H1 (cell line): ENCODE results near the gene KCNA2. TPM values are rescaled to one million over a fixed set of nuclear protein-coding genes. Genes with fewer than 3 reads are reported as not detected.

ENCODE experiments used
- CTCF ChIA-PET: fragments of 300-600 bp; sonication (Branson Sonifier 250); formaldehyde crosslinking; loops from one replicate; lab custom pipeline; 2021; ENCODE audit not compliant: partially characterized antibody; lab: Charles Lee
- POLR2A ChIA-PET: fragments of 300-600 bp; sonication (Branson Sonifier 250); formaldehyde crosslinking; loops from one replicate; lab custom pipeline; 2021; ENCODE audit warnings: inconsistent platforms; ENCODE audit not compliant: partially characterized antibody; lab: Charles Lee
- DNase-seq, 2 experiments: peaks; one replicate each; pipeline versions ENCODE4 v3.0.0 to v3.0.0-alpha.2; 2010 to 2022; ENCODE audit warnings: low spot score in 2 of 2, low read depth in 1 of 2, mixed read lengths in 1 of 2
- FAIRE-seq: peaks from 2 replicates; lab custom pipeline; 2011; peaks lifted over from hg19 to GRCh38; lab: Jason Lieb, UNC
- H2AFZ ChIP-seq: 2 replicates; pipeline ENCODE4 v1.8.1; 2012; ENCODE audit warnings: low read length, inconsistent platforms
- H2AK5ac ChIP-seq: 2 replicates; pipeline ENCODE4 v1.6.1; 2013; ENCODE audit warnings: low read depth, low read length
- H2BK120ac ChIP-seq: replicated peaks from 2 replicates; pipeline ENCODE3; 2013; ENCODE audit warnings: low read depth, low read length, inconsistent platforms
- H2BK12ac ChIP-seq: 2 replicates; pipeline ENCODE4 v1.6.1; 2013; ENCODE audit warnings: low read depth, low read length
- H2BK15ac ChIP-seq: 2 replicates; pipeline ENCODE4 v1.6.1; 2013; ENCODE audit warnings: low read length
- H2BK20ac ChIP-seq: 2 replicates; pipeline ENCODE4 v1.6.1; 2013; ENCODE audit warnings: low read length
- H2BK5ac ChIP-seq: 2 replicates; pipeline ENCODE4 v1.6.1; 2013; ENCODE audit warnings: low read depth, low read length
- H3K14ac ChIP-seq: 2 replicates; pipeline ENCODE4 v1.6.1; 2013; ENCODE audit warnings: inconsistent platforms; ENCODE audit not compliant: insufficient read length
- H3K18ac ChIP-seq: 2 replicates; pipeline ENCODE4 v1.6.1; 2013; ENCODE audit warnings: low read length; ENCODE audit errors: extremely low read depth
- H3K23ac ChIP-seq: 2 replicates; pipeline ENCODE4 v1.6.1; 2013; ENCODE audit warnings: inconsistent platforms; ENCODE audit not compliant: insufficient read length
- H3K23me2 ChIP-seq: 2 replicates; pipeline ENCODE4 v1.6.1; 2013; ENCODE audit warnings: low read depth, low read length
- H3K27ac ChIP-seq: 2 replicates; pipeline ENCODE4 v1.6.1; 2011; ENCODE audit warnings: low read depth, low read length, inconsistent platforms
- H3K27me3 ChIP-seq, 4 experiments: replicated peaks in 1 of 4; 1 replicate in 1 of 4; 2 replicates in 3 of 4; pipeline versions ENCODE4 v1.6.1 to v1.8.1; 2011 to 2013; ENCODE audit warnings: low read length in 3 of 4, mild to moderate bottlenecking in 3 of 4, inconsistent platforms in 2 of 4, mixed read lengths in 2 of 4, moderate library complexity in 1 of 4; ENCODE audit not compliant: control insufficient read depth in 3 of 4, insufficient read depth in 3 of 4; ENCODE audit errors: extremely low read depth in 1 of 4
- H3K36me3 ChIP-seq, 4 experiments: 2 replicates each; pipeline versions ENCODE4 v1.6.1 to v1.8.1; 2011 to 2013; ENCODE audit warnings: mild to moderate bottlenecking in 4 of 4, low read length in 3 of 4, moderate library complexity in 2 of 4, control low read depth in 1 of 4, inconsistent platforms in 1 of 4; ENCODE audit not compliant: insufficient read depth in 4 of 4, control insufficient read depth in 2 of 4
- H3K4ac ChIP-seq: replicated peaks from 2 replicates; pipeline ENCODE3; 2013; ENCODE audit warnings: low read length, low read depth, mixed read lengths, inconsistent platforms; ENCODE audit not compliant: insufficient read length
- H3K4me1 ChIP-seq, 4 experiments: replicated peaks in 1 of 4; 1 replicate in 1 of 4; 2 replicates in 3 of 4; pipeline versions ENCODE4 v1.6.1 to v1.8.1; 2011 to 2013; ENCODE audit warnings: low read length in 3 of 4, inconsistent platforms in 2 of 4, mixed read lengths in 1 of 4; ENCODE audit not compliant: insufficient read depth in 4 of 4, control insufficient read depth in 3 of 4
- H3K4me2 ChIP-seq, 2 experiments: 2 replicates each; pipeline versions ENCODE4 v1.6.1 to v1.8.1; 2011 to 2013; ENCODE audit warnings: low read depth in 2 of 2, low read length in 2 of 2, control low read depth in 1 of 2, inconsistent platforms in 1 of 2, mild to moderate bottlenecking in 1 of 2; ENCODE audit not compliant: insufficient read depth in 1 of 2
- H3K4me3 ChIP-seq, 4 experiments: fragments of 200-600, 300-600 bp in 1 of 4; sonication (generic), shearing (Covaris generic), sonication (Bioruptor Twin) in 1 of 4; 2 replicates each; pipeline versions ENCODE4 v1.5.1 to v1.8.1; 2011 to 2016; ENCODE audit warnings: low read length in 4 of 4, low read depth in 3 of 4, control low read depth in 2 of 4, inconsistent platforms in 2 of 4, mild to moderate bottlenecking in 2 of 4, mixed read lengths in 1 of 4, moderate library complexity in 1 of 4; ENCODE audit not compliant: insufficient read depth in 2 of 4; ENCODE audit errors: extremely low read depth in 1 of 4
- H3K56ac ChIP-seq: replicated peaks from 2 replicates; pipeline ENCODE3; 2013; ENCODE audit warnings: low read depth, mild to moderate bottlenecking, mixed read lengths, low read length, inconsistent platforms; ENCODE audit not compliant: insufficient read length
- H3K79me1 ChIP-seq: 2 replicates; pipeline ENCODE4 v1.6.1; 2013; ENCODE audit warnings: low read depth, low read length, control low read depth
- H3K79me2 ChIP-seq, 2 experiments: 2 replicates each; pipeline versions ENCODE4 v1.6.1 to v1.8.1; 2012 to 2013; ENCODE audit warnings: low read length in 2 of 2, mild to moderate bottlenecking in 2 of 2, inconsistent platforms in 1 of 2; ENCODE audit not compliant: insufficient read depth in 2 of 2, control insufficient read depth in 1 of 2
- H3K9ac ChIP-seq, 4 experiments: replicated peaks in 1 of 4; 1 replicate in 1 of 4; 2 replicates in 3 of 4; pipeline versions ENCODE4 v1.6.1 to v1.8.1; 2011 to 2013; ENCODE audit warnings: low read depth in 3 of 4, low read length in 3 of 4, control low read depth in 2 of 4, mild to moderate bottlenecking in 2 of 4, moderate library complexity in 2 of 4, inconsistent platforms in 1 of 4; ENCODE audit errors: extremely low read depth in 1 of 4
- H3K9me3 ChIP-seq, 2 experiments: 2 replicates each; pipeline versions ENCODE4 v1.6.1 to v1.8.1; 2012 to 2013; ENCODE audit warnings: mild to moderate bottlenecking in 2 of 2, moderate library complexity in 2 of 2, control low read depth in 1 of 2, inconsistent platforms in 1 of 2, low read depth in 1 of 2, low read length in 1 of 2, mixed read lengths in 1 of 2; ENCODE audit not compliant: insufficient read depth in 2 of 2
- H4K20me1 ChIP-seq, 2 experiments: replicated peaks in 1 of 2; 2 replicates each; pipeline versions ENCODE3 to v1.8.1; 2011 to 2013; ENCODE audit warnings: inconsistent platforms in 2 of 2, low read length in 2 of 2, mild to moderate bottlenecking in 1 of 2; ENCODE audit not compliant: insufficient read depth in 2 of 2, control insufficient read depth in 1 of 2
- H4K5ac ChIP-seq: 2 replicates; pipeline ENCODE4 v1.6.1; 2013; ENCODE audit warnings: low read length, low read depth, mixed read lengths, inconsistent platforms; ENCODE audit not compliant: insufficient read length
- H4K8ac ChIP-seq: 2 replicates; pipeline ENCODE4 v1.8.0; 2013; ENCODE audit warnings: mild to moderate bottlenecking, moderate library complexity, low read length, inconsistent platforms; ENCODE audit not compliant: insufficient read depth; ENCODE audit errors: extremely low read depth
- H4K91ac ChIP-seq: replicated peaks from 2 replicates; pipeline ENCODE3; 2013; ENCODE audit warnings: low read length, mixed read lengths, inconsistent platforms; ENCODE audit not compliant: insufficient read length
- CHD1 ChIP-seq: IDR thresholded peaks from 2 replicates; pipeline ENCODE4 v1.6.1; 2012; ENCODE audit warnings: low read depth, low read length, improper control_type of control experiment
- FOSL1 ChIP-seq: IDR thresholded peaks from 2 replicates; pipeline ENCODE4 v1.6.1; 2011; ENCODE audit warnings: mild to moderate bottlenecking, low read depth, low read length, moderate library complexity; ENCODE audit not compliant: insufficient read depth
- GTF2F1 ChIP-seq: IDR thresholded peaks from 2 replicates; pipeline ENCODE4 v1.6.1; 2012; ENCODE audit warnings: low read depth, low read length, improper control_type of control experiment, borderline replicate concordance
- MAFK ChIP-seq: IDR thresholded peaks from 2 replicates; pipeline ENCODE4 v1.6.1; 2012; ENCODE audit warnings: low read depth, mild to moderate bottlenecking, improper control_type of control experiment, low read length
- POU5F1 ChIP-seq: IDR thresholded peaks from 2 replicates; pipeline ENCODE4 v1.6.1; 2011; ENCODE audit warnings: low read depth, mild to moderate bottlenecking, low read length, moderate library complexity
- RXRA ChIP-seq: IDR thresholded peaks from 2 replicates; pipeline ENCODE4 v1.6.1; 2011; ENCODE audit warnings: low read depth, mild to moderate bottlenecking, low read length, moderate library complexity; ENCODE audit not compliant: insufficient read depth
- SIN3A ChIP-seq, 2 experiments: IDR thresholded peaks in 1 of 2; conservative IDR thresholded peaks in 1 of 2; 2 replicates each; pipeline ENCODE4 v1.6.1; 2011 to 2012; ENCODE audit warnings: low read length in 2 of 2, improper control_type of control experiment in 1 of 2, low read depth in 1 of 2, mild to moderate bottlenecking in 1 of 2
- SIX5 ChIP-seq: IDR thresholded peaks from 2 replicates; pipeline ENCODE4 v1.6.1; 2011; ENCODE audit warnings: mild to moderate bottlenecking, low read depth, low read length
- SUZ12 ChIP-seq: fragments of 200-600 bp; sonication (generic); IDR thresholded peaks from 2 replicates; pipeline ENCODE4 v1.6.1; 2012; ENCODE audit warnings: mild to moderate bottlenecking, inconsistent platforms, low read length, moderate library complexity, mixed read lengths
- TAF1 ChIP-seq: IDR thresholded peaks from 2 replicates; pipeline ENCODE4 v1.6.1; 2011; ENCODE audit warnings: mild to moderate bottlenecking, low read depth, low read length
- TEAD4 ChIP-seq: IDR thresholded peaks from 2 replicates; pipeline ENCODE4 v1.6.1; 2012; ENCODE audit warnings: low read depth, low read length, inconsistent platforms, mixed read lengths
- WGBS, 2 experiments: shearing (Covaris generic) in 1 of 2; methylation state at CpG; one replicate each; pipeline versions ENCODE4 v1.1.6 to v1.1.7; 2013 to 2015; ENCODE audit warnings: low lambda C conversion rate in 2 of 2, mixed read lengths in 2 of 2, inconsistent platforms in 1 of 2, low coverage in 1 of 2, missing lambda C conversion rate in 1 of 2; ENCODE audit not compliant: insufficient replicate concordance in 2 of 2, insufficient coverage in 1 of 2, insufficient read length in 1 of 2; ENCODE audit errors: extremely low coverage in 1 of 2, missing lambda C conversion rate in 1 of 2; 5-methylcytosine and 5-hydroxymethylcytosine counted together
- polyA plus RNA-seq, 7 experiments: library from polyadenylated mRNA; depleted of rRNA in 3 of 7; stranded (reverse) in 5 of 7; unstranded in 2 of 7; fragments of >200 nt in 5 of 7; fragments of 200-250 nt in 2 of 7; gene quantifications; 1 replicate in 5 of 7; 2 replicates in 1 of 7; 4 replicates in 1 of 7; pipeline versions ENCODE4 v1.2.1 to v1.2.3, GENCODE V29; 2011 to 2013; ENCODE audit warnings: missing spikeins in 2 of 7, mixed read lengths in 2 of 7
- total RNA-seq: library from RNA; stranded (reverse); fragmentation: NEBNext Ultra II Directional; extraction: Animal tissue kit (Norgen Biotek cat#: 25700); gene quantifications from 2 replicates; pipeline ENCODE4 v1.2.1, GENCODE V29; 2021
- TF ChIP-seq, protein P1 (sequence below): IDR thresholded peaks from 2 replicates; pipeline ENCODE4 v1.6.1; 2011; ENCODE audit warnings: low read length, improper control_type of control experiment

The KCNA2 gene
- total and polyA plus RNA-seq, 2 of the 8 experiments (the other 6 are each of a cell fraction or from before 2014, with no cell fraction given): 0.26 to 0.78 TPM

DNA sequence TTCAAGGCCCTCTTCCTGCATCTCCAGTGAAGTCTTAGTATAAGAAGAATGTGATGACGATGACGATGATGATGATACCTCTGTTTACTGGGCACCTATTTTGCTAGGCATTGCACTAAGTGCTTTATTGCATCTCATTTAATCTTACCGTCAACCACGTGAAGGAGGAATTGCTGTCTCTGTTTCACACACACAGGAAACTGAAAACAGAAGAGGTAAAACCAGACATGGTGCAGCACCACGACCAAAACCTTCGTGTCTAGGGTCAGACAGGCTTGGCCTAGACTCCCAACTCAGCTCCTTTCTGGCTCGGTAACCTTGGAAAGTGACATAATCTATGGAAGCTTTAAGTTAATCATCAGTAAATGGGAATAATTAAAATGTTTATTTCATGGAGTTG lies 20.7 kb upstream of the KCNA2 start:
- Histone ChIP-seq H3K14ac (no peak overlapping the region), H2BK120ac (no peak overlapping the region), H3K4ac (no peak overlapping the region), H2BK12ac (no peak overlapping the region), H2AFZ (no peak overlapping the region), H2BK15ac (no peak overlapping the region), H2BK20ac (no peak overlapping the region), H3K9me3 (no peaks in the 10 kb centered on the region)
- WGBS, 2 experiments: 83% methylated on average over 7 of the region's 7 CpGs; no CpG with 5 or more reads in 1 of the 2 experiments
- CTCF ChIA-PET: interaction anchor here (1.0 to 5.7 kb wide), 2 partner anchors 47 to 154 kb away, joined by 4 to 32 read pairs; no protein-coding TSS in a partner anchor
- no peak for TF ChIP-seq SIN3A (conservative IDR thresholded peaks at IDR 0.05 in 1 of 2, IDR thresholded peaks at IDR 0.05 in 1 of 2; ENCODE audit: low read depth in 1 of 2, low read length in 2 of 2)
- TF ChIP-seq TEAD4: no peak
- TF ChIP-seq FOSL1: no peak
- TF ChIP-seq RXRA: no peak
- no peak for TF ChIP-seq SUZ12
- TF ChIP-seq GTF2F1: no peak
- no peak for TF ChIP-seq SIX5
- TF ChIP-seq TAF1: no peak
- TF ChIP-seq, protein P1, sequence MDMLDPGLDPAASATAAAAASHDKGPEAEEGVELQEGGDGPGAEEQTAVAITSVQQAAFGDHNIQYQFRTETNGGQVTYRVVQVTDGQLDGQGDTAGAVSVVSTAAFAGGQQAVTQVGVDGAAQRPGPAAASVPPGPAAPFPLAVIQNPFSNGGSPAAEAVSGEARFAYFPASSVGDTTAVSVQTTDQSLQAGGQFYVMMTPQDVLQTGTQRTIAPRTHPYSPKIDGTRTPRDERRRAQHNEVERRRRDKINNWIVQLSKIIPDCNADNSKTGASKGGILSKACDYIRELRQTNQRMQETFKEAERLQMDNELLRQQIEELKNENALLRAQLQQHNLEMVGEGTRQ: no peak
- TF ChIP-seq POU5F1: no peak
- no peak for TF ChIP-seq MAFK
- no peak for TF ChIP-seq CHD1
- TF ChIP-seq, all 59 proteins: peak for 0
- POLR2A ChIA-PET: no interaction called here
- H4K20me1 ChIP-seq: no peaks in the 10 kb centered on the region
- no peak overlapping the region for H3K18ac ChIP-seq
- DNase-seq (no peak), FAIRE-seq (no peak)
- no peak overlapping the region for H2AK5ac ChIP-seq
- no peak overlapping the region for H4K5ac ChIP-seq
- H3K79me2 ChIP-seq: no peaks in the 10 kb centered on the region
- no peak overlapping the region for H3K23ac ChIP-seq
- no peak overlapping the region for H3K9ac ChIP-seq
- H3K36me3 ChIP-seq: no peaks in the 10 kb centered on the region
- no peaks in the 10 kb centered on the region for H3K79me1 ChIP-seq
- H3K27ac ChIP-seq: no peak overlapping the region
- H4K91ac ChIP-seq: no peak overlapping the region
- peaks cover 0 to 9% (median 0%) of the 10 kb centered on the region in 4 experiments; a peak in 2 of 7 replicates for H3K27me3 ChIP-seq
- no peaks in the 10 kb centered on the region for H3K23me2 ChIP-seq
- no peak overlapping the region for H2BK5ac ChIP-seq
- no peak overlapping the region for H3K4me3 ChIP-seq
- H3K4me2 ChIP-seq: no peak overlapping the region
- no peaks in the 10 kb centered on the region for H3K4me1 ChIP-seq
- no peak overlapping the region for H3K56ac ChIP-seq
- no peak overlapping the region for H4K8ac ChIP-seq
